Measurements from ENCODE around the gene FAM3D.

FAM3D gene

GRCh38 chr3:58612830-58613229 is 53.7 kb downstream of the FAM3D start:
- no peak overlapping the region for H3K4me3 ChIP-seq (replicated peaks; ENCODE audit: insufficient read depth, low read length)
- TF ChIP-seq SPI1 (IDR thresholded peaks at IDR 0.05; ENCODE audit: borderline replicate concordance, low read depth) = no peak
- no peak for TF ChIP-seq CTCF (IDR thresholded peaks at IDR 0.05; ENCODE audit: insufficient read depth, low read length)
- TF ChIP-seq GABPA (IDR thresholded peaks at IDR 0.05; ENCODE audit: low read depth) = no peak
- TF ChIP-seq REST (IDR thresholded peaks at IDR 0.05; ENCODE audit: insufficient replicate concordance, low read depth) = no peak
- TF ChIP-seq POLR2AphosphoS5 (IDR thresholded peaks at IDR 0.05; ENCODE audit: low read depth) = no peak
- DNase-seq (ENCODE audit: low read depth in 1 of 2, low spot score in 1 of 2) = no peak
- no peak overlapping the region for H3K27ac ChIP-seq (replicated peaks)
- H3K27me3 ChIP-seq (ENCODE audit: insufficient read depth, poor library complexity, severe bottlenecking) = no peaks in the 10 kb centered on the region

- Histone ChIP-seq H3K4me3 (replicated peaks; ENCODE audit: insufficient read depth, low read length) (no peak overlapping the region), H3K27ac (replicated peaks) (no peak overlapping the region), H3K27me3 (ENCODE audit: insufficient read depth, poor library complexity, severe bottlenecking) (no peaks in the 10 kb centered on the region)
- no peak for TF ChIP-seq SPI1 (IDR thresholded peaks at IDR 0.05; ENCODE audit: borderline replicate concordance, low read depth)
- no peak for TF ChIP-seq CTCF (IDR thresholded peaks at IDR 0.05; ENCODE audit: insufficient read depth, low read length)
- no peak for TF ChIP-seq REST (IDR thresholded peaks at IDR 0.05; ENCODE audit: insufficient replicate concordance, low read depth)
- TF ChIP-seq GABPA (IDR thresholded peaks at IDR 0.05; ENCODE audit: low read depth) = no peak
- TF ChIP-seq POLR2AphosphoS5 (IDR thresholded peaks at IDR 0.05; ENCODE audit: low read depth) = no peak
- DNase-seq (ENCODE audit: low read depth in 1 of 2, low spot score in 1 of 2) = no peak
Measured at GRCh38 chr3:58609990-58610389, 56.6 kb downstream of the FAM3D start.

- TF ChIP-seq POLR2AphosphoS5 (IDR thresholded peaks at IDR 0.05; ENCODE audit: low read depth) = no peak
- TF ChIP-seq CTCF (IDR thresholded peaks at IDR 0.05; ENCODE audit: insufficient read depth, low read length) = no peak
- TF ChIP-seq SPI1 (IDR thresholded peaks at IDR 0.05; ENCODE audit: borderline replicate concordance, low read depth) = no peak
- TF ChIP-seq GABPA (IDR thresholded peaks at IDR 0.05; ENCODE audit: low read depth) = no peak
- no peak for TF ChIP-seq REST (IDR thresholded peaks at IDR 0.05; ENCODE audit: insufficient replicate concordance, low read depth)
- no peak overlapping the region for H3K4me3 ChIP-seq (replicated peaks; ENCODE audit: insufficient read depth, low read length)
- DNase-seq (ENCODE audit: low read depth in 1 of 2, low spot score in 1 of 2) = no peak
- no peak overlapping the region for H3K27ac ChIP-seq (replicated peaks)
- H3K27me3 ChIP-seq (ENCODE audit: insufficient read depth, poor library complexity, severe bottlenecking) = no peaks in the 10 kb centered on the region
Measured at GRCh38 chr3:58608648-58609047, 57.9 kb downstream of the FAM3D start.

Data from HL-60 (cell line).